Thoracic aorta (tissue), 2 donors: ENCODE data around the gene LRRC27. TPM values are rescaled to one million over a fixed set of nuclear protein-coding genes. Genes with fewer than 3 reads are reported as not detected.

Source experiments
- ATAC-seq: fragments of 150-250 bp; one replicate; pipeline ENCODE4 v1.8.0; 2017; ENCODE audit warnings: low read depth; ENCODE audit not compliant: insufficient number of reproducible peaks, low FRiP score
- DNase-seq: peaks from one replicate; pipeline ENCODE4 v3.0.0-alpha.2; 2020; ENCODE audit warnings: low spot score
- H3K27ac ChIP-seq, 2 donors: fragments of 200-600 bp; sonication (generic); 1 replicate in 1 of 2; 2 replicates in 1 of 2; pipeline ENCODE4 v1.5.1; 2016; ENCODE audit warnings: mild to moderate bottlenecking in 2 of 2, moderate library complexity in 2 of 2
- H3K27me3 ChIP-seq: fragments of 200-600 bp; sonication (generic); replicated peaks from 2 replicates; pipeline ENCODE4 v1.6.0; 2016; ENCODE audit warnings: mild to moderate bottlenecking; ENCODE audit not compliant: insufficient read depth
- H3K36me3 ChIP-seq: fragments of 200-600 bp; sonication (generic); one replicate; pipeline ENCODE4 v1.5.1; 2016
- H3K4me1 ChIP-seq, 2 donors: fragments of 200-600 bp; sonication (generic); 1 replicate in 1 of 2; 2 replicates in 1 of 2; pipeline versions ENCODE4 v1.5.1 to v1.6.0; 2016; ENCODE audit warnings: low read depth in 2 of 2, mild to moderate bottlenecking in 1 of 2; ENCODE audit not compliant: control insufficient read depth in 1 of 2
- H3K4me3 ChIP-seq: fragments of 200-600 bp; sonication (generic); 2 replicates; pipeline ENCODE4 v1.5.1; 2016; ENCODE audit warnings: mild to moderate bottlenecking
- H3K9me3 ChIP-seq: fragments of 200-600 bp; sonication (generic); 2 replicates; pipeline ENCODE4 v1.5.1; 2016
- total RNA-seq, 2 donors: library from RNA; depleted of rRNA; stranded (reverse); fragments of >200 nt; gene quantifications; one replicate each; pipeline versions ENCODE4 v1.1.0 to v1.2.3, GENCODE V29; 2016
- TF ChIP-seq, protein P1 (sequence below): fragments of 200-600 bp; sonication (generic); IDR thresholded peaks from one replicate; pipeline ENCODE4 v1.5.1; 2019; ENCODE audit warnings: antibody characterized with exemption

The LRRC27 gene
- total RNA-seq, 2 donors from 2014 or later, result 3.2 to 8.9 TPM

DNA sequence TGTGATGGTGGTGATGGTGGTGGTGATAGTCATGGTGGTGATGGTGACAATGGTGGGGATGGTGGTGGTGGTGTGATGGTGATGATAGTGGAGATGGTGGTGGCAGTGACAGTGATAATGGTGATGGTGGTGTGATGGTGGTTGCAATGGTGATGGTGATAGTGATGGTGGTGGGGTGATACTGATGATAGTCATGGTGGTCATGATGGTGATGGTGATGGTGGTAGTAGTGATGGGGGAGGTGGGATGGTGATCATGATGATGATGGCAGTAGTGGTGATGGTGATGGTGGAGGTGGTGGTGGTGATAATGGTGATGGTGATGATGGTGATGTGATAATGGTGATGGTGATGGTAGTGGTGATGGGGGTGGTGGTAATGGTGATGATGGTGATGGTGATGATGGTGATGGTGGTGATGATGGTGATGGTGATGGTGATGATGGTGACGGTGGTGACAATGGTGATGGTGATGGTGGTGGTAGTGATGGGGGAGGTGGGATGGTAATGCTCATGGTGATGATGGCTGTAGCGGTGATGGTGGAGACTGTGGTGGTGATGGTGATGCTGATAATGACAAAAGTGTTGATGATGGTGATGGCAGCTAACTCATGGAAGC is 60.3 kb downstream of the LRRC27 start:
- Histone ChIP-seq H3K27ac (no peak overlapping the region), H3K27me3 (no peaks in the 10 kb centered on the region), H3K4me3 (no peak overlapping the region), H3K4me1 (peaks cover 0 to 15% of the 10 kb centered on the region in 2 donors), H3K36me3 (no peaks in the 10 kb centered on the region), H3K9me3 (no peaks in the 10 kb centered on the region)
- TF ChIP-seq, protein P1, sequence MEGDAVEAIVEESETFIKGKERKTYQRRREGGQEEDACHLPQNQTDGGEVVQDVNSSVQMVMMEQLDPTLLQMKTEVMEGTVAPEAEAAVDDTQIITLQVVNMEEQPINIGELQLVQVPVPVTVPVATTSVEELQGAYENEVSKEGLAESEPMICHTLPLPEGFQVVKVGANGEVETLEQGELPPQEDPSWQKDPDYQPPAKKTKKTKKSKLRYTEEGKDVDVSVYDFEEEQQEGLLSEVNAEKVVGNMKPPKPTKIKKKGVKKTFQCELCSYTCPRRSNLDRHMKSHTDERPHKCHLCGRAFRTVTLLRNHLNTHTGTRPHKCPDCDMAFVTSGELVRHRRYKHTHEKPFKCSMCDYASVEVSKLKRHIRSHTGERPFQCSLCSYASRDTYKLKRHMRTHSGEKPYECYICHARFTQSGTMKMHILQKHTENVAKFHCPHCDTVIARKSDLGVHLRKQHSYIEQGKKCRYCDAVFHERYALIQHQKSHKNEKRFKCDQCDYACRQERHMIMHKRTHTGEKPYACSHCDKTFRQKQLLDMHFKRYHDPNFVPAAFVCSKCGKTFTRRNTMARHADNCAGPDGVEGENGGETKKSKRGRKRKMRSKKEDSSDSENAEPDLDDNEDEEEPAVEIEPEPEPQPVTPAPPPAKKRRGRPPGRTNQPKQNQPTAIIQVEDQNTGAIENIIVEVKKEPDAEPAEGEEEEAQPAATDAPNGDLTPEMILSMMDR, result no peak
- DNase-seq (no peak), ATAC-seq (no peak)

GRCh38 chr10:132392811-132393694 is 61.1 kb downstream of the LRRC27 start:
- no peaks in the 10 kb centered on the region for H3K36me3 ChIP-seq
- TF ChIP-seq, protein P1, result no peak
- no peak for DNase-seq
- no peak overlapping the region for H3K4me3 ChIP-seq
- H3K9me3 ChIP-seq, result no peaks in the 10 kb centered on the region
- no peak overlapping the region for H3K27ac ChIP-seq
- peaks cover 5 to 15% of the 10 kb centered on the region in 2 donors for H3K4me1 ChIP-seq
- ATAC-seq, result no peak
- H3K27me3 ChIP-seq, result no peaks in the 10 kb centered on the region

DNA sequence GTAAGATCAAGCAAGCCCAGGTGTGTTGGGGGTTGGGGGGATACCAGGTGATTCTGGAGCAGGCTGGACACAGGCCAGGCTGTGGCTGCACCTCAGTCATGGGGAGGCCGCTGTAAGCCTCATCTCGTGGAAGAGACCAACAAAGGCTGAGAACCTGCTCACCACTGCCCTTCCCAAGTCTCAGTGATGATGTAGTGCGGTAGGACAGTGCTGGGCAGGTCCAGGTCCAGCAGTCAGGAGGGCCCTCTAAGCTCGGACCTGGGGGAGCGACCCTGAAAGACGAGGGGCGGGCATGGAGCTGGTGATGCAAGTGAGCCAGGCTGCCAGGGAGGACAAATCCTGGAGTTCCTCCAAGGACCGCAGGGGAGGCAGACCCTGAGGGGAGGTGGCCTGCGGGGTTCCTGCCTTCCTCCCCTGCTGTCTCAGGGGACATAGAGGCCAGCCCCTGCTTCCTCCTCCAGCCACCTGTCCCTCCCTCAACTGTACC is 61.7 kb downstream of the LRRC27 start:
- DNase-seq, result no peak
- ATAC-seq, result no peak
- Histone ChIP-seq H3K4me3 (no peak overlapping the region), H3K27me3 (no peaks in the 10 kb centered on the region), H3K36me3 (no peaks in the 10 kb centered on the region), H3K9me3 (no peaks in the 10 kb centered on the region), H3K4me1 (peaks cover 12 to 21% of the 10 kb centered on the region in 2 donors), H3K27ac (no peak overlapping the region)
- TF ChIP-seq, protein P1, result no peak

DNA sequence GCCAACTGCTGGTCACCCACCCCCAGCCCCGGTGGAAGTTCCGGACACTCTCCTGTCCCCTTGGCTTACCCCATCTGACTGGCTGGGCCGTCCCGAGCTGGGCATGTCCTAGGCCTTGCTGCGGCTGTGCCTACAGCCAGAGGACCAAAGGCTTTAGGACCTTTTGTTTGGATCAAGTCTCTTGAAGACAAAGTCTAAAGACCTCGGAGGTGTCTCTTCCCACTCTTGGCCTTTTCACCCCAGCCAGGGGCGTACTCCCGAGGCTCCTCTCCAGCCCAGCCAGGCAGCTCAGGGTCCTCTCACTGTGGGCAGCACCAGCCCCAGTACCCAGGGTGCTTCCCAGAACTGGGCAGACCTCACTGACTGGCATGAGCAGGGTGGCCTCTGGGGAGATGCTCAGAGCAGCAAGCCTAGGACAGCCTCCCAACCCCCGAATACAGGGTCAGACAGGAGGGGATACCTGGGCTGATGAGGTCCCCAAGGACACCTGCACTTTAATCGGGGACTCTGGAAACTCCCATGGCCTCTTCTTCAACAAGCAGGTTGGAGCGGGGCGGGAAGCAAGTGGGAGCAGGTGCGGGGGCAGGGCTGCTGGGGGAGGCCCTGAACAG is 62.3 kb downstream of the LRRC27 start:
- TF ChIP-seq, protein P1, result no peak
- no peak overlapping the region for H3K4me3 ChIP-seq
- DNase-seq (no peak), ATAC-seq (no peak)
- H3K27me3 ChIP-seq, result no peaks in the 10 kb centered on the region
- H3K27ac ChIP-seq, result peak overlapping the region in 1 of 2 donors; percentile 84
- H3K4me1 ChIP-seq, result peaks cover 12 to 21% of the 10 kb centered on the region in 2 donors
- H3K36me3 ChIP-seq, result no peaks in the 10 kb centered on the region
- no peaks in the 10 kb centered on the region for H3K9me3 ChIP-seq
